NCI-H446 treated with DMSO at 0.1 percent for 48 hours (cell line): Measurements from ENCODE around the gene MOV10L1.
"Not testable (repeated sequence)": the region's sequence is repeated elsewhere in the genome, so short reads cannot be mapped to it uniquely, and the experiment has no call there.

Experiments used
- DNase-seq: peaks from one replicate; lab custom pipeline; 2025; lab: John Stamatoyannopoulos, UW

Gene MOV10L1

DNA sequence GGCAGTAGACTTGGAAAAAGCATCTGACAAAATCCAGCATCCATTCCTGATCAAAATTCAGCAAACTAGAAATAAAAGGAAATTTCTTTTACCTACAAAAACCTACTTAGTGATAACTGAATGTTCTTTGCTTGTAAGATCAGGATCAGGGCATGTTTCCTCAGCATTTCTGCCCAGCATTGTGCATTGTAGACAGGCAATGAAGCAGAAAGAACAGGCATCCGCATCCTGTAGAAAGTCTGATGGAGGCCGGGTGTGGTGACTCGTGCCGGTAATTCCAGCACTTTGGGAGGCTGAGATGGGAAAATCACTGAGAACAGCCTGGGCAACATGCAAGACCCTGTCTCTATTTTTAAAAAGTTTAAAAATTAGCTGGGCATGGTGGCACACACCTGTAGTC, 48.2 kb downstream of the MOV10L1 start:
- no peak for DNase-seq

DNA sequence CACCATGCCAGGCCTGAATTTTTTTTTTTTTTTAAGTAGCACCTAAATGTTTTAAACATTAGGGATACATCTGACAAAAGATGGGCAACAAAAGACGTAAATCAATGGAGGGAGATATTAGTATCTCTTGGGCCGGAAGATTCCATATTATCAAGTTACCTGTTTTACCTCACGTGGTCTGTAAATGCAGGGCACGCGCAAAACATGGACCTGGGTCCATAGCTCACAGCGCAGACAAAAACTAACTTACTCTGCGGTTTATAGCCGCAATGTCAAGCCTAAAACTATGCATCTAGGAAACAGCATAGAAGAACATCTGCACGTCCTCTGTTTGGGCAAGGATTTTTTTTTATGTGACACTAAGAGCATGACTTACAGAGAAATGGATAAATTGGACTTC, 49.2 kb downstream of the MOV10L1 start:
- no peak for DNase-seq

DNA sequence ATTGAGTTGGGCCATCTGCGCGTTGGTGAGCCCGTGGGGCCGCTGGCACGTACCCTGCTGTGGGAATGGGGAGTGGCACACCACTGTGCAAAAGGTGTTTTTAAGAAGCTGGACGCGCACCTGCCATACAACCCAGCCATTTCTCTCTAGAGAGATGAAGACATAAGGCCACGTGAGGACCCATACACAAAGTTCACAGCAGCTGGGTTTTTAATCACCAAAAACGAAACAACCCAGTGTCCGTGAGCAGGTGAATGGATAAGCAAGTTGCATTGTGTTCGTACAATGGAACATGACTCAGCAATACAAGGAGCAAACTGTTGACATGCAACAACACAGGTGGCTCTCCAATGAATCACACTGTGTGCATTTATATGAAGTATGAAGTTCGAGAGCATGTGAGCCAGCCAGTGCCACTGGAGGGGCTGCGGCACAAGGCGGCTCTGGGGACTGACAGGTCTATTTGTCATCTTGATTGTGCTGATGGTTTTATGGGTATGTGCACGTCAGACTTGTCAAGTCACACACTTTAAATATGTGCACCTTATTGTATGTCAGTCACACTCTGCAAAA, 50.1 kb downstream of the MOV10L1 start:
- DNase-seq, result no peak

DNA sequence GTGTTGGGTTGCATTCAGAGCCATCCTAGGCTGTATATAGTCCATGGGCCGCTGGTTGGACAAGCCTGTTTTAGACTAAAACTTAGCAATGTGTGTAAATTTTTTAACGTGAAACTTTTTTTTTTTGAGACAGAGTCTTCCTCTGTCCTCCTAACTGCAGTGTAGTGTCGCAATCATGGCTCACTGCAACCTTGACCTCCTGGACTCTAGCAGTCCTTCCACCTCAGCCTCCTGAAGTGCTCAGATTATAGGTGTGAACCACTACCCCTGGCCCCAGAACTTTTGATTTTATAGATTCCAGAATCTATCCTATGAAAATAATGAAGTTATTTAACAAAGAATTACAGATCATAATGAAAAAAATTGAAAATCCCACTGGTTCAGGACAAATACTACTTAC, 50.8 kb downstream of the MOV10L1 start:
- no peak for DNase-seq

DNA sequence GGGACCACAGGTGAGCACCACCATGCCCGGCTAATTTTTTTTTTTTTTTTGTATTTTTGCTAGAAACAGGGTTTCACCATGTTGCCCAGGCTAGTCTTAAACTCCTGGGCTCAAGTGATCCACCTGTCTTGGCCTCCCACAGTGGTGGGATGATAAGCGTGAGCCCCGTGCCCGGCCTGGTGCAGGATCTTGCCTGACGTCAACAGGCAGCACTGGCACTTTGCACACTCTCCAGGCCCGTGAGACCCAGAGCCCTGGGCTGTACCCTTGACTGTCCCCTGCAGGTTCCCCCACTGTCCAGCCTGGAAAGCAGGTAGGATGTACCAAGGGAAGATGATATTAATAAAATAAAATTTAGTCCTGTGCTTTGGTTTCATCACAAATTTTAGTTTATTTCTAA, 51.7 kb downstream of the MOV10L1 start:
- no peak for DNase-seq

DNA sequence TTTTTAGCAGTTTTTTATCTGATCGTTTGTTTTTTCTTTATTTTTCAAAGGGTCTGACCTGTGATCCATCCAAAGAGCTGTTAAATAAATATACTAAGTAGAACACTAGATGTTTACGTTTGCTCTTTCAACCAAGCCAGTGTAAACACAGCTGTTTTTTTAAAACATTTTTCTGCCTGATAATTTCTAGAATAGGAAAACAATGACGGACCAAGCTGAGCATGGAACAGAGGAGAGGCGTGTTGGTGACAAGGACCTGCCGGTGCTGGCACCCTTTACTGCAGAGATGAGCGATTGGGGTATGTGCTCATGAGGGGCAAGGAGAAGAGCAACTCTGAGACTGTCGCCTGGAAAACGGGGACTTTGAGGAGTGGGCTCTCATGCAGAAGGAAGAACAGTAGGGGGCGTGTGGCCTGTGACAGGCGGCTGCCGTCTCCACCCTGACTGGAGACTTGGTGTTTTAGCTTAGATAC, 52.1 kb downstream of the MOV10L1 start:
- DNase-seq, result no peak

DNA sequence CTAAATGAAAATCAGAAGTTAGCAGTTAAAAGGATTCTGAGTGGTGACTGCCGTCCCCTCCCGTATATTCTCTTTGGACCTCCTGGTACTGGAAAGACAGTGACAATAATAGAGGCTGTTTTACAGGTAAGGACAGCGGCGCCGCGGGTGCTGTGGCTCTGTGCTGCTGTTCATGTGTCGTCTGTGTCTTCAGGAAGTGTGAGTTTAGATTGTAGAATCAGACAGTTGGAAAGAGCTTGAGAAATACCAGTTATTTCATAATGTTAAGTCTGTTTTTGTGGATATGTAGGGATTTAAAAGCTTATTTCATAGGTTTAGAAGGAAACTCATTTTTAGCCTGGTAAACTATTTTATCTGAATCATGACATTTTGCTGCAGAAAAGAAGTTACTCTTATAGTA, 53.3 kb downstream of the MOV10L1 start:
- DNase-seq, result no peak

DNA sequence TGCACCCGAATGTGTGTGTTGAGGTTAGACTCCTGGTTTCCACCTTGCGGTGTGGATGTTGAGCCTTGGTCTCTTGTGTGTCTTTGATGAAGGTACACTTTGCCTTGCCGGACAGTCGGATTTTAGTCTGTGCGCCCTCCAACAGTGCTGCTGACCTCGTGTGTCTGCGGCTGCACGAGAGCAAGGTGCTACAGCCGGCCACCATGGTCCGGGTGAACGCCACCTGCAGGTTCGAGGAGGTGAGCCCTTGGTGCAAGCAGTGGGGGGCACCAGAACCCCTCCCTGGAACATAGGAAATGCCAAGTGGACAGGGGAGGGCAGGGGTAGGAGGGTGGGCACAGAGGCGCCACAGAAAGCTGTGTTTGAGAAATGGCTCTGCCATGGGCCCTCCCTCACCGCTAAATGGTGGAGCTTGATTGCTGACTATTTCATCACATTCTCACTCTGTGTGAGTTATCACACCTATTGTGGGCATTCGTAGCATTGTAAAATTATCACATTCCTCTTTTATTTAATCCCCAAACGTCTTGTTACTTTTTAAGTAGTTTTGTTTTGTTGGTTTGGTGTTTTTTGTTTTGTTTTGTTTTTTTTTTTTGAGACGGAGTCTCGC, 54.3 kb downstream of the MOV10L1 start:
- no peak for DNase-seq

DNA sequence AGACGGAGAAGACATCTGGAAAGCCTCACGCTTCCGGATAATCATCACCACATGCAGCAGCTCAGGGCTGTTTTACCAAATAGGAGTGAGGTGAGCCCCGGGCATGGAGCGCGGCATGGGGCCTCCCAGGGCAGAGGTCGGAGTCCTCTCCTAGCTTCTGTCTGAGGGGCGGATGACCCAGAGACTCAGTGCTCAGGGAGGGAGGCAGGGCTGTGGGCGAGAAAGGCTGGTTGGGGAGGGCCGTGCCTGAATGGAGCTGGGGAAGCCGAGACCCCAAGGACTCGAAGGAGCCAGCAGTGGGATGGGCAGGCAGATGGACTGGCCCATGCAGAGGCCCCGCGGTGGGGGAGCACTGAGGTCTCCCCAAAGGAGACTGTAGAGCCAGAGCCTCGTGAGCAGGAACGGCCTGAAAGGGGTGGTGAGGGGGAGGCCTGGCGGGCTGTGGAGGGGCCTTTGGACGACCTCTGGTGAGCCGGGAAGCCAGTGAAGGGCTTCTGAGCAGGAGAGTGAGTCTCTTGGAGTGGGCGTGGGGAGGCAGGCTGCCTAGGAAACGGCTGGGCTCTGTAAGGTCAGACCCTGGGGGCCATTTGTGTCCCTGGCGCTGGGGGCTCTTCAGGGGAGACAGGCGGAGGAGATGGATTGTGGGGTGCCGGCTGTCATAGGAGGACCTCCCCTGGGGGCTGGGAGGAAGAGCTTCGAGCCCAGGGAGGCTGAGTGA, 56.1 kb downstream of the MOV10L1 start:
- DNase-seq, result no peak

DNA sequence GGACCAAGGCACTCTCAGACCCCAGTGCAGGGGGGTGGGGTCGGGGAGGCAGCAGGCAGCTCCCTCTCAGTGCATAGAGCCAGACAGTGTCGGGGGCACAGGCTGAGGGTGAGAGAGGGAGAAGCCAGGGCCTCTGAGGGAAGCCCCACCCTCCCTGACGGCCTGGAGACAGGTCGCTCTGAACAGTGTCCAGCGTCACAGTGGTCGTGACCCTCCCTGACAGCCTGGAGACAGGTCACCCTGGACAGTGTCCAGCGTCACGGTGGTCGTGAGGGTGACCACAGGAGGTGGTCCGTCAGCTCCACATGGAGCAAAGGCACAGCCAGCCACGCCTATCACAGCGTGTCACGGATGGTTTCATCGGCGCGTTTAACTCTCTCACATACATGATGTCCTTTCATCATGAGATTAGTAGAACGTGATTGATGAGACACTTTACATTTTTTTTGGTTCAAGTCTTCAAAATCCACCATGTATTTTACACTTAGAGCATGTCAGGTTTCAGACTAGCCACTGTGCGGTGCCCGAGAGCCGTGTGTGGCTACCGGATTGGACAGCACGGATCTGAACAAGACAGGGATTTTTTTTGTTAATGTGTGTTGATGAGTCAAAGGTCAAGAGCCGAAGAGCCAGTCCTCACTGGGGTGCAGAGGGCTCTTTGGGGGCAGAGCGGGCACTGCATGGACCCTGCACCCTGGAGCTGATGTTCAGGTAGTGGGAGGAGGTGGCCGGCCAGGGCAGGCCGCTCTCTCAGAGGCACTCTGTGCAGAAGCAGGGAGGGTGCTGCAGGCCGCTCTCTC, 56.8 kb downstream of the MOV10L1 start:
- DNase-seq, result no peak

DNA sequence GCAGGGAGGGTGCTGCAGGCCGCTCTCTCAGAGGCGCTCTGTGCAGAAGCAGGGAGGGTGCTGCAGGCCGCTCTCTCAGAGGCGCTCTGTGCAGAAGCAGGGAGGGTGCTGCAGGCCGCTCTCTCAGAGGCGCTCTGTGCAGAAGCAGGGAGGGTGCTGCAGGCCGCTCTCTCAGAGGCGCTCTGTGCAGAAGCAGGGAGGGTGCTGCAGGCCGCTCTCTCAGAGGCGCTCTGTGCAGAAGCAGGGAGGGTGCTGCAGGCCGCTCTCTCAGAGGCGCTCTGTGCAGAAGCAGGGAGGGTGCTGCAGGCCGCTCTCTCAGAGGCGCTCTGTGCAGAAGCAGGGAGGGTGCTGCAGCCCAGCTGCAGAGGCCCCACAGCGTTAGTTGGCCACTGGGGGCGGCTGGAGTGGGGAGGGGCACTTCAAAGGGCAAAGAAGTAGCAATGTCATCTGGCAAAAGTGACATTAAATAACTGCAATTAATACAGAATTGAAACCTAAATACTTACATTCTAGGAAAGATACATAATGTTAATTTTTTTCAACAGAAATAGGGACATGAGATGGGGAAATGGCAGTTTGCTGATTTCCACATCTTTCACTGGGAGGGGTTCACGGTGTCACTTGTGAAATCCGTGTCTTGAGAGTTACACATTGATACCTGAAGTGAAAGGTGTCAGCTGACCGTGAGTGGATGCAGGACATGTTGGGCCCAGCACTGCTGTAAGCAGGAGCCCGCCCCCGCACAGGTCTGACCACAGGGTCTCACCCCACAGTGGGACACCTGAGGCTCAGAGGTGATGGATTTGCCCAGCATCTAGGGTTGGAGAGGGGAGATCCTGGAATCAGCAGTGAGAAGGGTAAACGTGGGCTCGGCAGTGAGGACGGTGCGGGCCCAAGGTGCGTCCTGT, 57.7 kb downstream of the MOV10L1 start:
- not testable (repeated sequence) for DNase-seq

DNA sequence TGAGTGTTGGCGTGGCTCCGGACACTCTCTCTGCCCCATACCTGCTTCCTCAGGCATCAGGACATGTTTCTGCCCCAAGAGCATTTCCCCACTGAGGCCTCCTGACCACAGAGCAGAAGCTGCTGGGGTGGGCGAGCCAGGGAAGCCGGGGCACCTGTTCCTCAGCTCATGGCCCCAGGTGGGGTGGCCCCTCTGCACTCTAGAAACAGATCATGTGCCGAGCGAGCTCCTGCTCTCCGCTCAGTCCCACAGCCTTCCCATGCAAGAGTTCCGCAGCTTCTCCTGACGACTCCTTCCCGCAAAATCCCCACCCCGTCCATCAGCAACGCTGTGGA, 58.3 kb downstream of the MOV10L1 start:
- no peak for DNase-seq

DNA sequence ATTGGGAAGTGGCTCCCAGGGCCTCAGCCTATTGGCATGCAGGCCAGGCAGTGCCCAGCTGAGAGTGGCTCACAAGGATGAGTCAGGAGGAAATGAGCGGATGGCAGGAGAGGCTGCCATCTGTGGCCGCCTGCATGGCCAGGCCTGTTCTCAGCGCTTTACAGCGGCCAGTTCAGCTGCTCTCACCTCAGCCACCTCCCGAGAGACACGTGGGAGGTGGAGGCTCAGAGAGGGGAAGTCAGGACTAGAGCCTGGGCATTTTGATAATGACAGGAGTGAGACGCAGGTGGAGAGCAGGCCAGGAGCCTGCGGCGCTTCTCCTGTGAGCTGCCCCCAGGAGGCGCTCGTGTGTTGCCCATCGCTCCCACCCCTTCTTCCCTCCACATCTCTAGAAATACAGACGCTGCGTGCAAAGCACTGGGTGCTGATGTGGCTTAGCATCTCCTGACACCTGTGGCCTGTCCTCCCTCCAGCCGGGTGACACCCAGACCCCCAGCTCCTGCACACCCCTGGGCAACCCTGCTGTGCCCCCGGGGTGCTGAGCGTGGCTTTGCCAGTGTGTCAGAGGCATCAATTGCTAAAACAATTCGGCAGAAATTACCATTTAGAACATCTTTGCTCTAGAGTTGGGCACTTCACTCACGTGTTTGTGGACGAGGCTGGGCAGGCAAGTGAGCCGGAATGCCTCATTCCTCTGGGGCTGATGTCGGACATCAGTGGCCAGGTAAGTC, 59.4 kb downstream of the MOV10L1 start:
- peak; percentile 14 for DNase-seq

DNA sequence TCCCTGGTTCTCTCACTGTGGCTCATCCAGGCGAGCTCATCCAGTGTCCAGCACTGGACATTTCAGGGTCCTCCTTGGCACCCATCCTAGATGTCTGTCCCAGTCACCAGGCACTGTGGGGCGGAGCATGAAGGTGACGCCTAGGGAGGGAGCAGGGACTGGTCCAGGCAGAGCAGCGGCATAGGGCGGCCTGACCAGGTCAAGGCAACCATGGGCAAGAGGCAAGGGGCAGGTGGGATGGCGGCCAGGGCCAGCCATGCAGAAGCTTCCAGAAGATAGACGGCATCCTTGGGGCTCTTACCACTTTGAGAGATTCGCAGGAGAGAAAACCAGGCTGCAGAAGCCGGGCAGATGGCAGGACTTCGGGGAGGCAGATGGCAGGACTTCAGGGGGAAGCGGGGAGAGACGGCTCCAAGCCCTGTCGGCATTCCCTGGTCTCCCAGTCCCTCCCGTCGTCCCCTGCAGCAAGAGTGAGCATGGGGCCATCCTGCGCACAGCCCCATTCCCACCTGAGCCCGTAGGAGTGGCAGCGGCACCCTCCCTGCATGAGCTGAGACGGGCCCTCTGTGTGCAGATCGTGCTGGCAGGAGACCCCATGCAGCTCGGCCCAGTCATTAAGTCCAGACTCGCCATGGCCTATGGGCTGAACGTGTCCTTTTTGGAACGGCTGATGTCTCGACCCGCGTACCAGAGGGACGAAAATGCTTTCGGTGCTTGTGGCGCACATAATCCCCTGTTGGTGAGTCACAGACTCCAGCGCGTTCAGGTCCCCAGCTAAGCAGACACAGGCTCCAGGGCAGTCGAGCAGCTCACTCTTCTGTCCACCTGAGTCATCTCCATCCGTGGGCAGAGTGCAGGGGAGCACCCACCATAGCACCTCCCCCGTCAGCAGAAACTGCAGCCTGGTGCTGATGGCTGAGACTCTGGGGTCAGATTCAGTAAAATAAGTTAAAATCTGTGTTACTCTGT, 60.6 kb downstream of the MOV10L1 start:
- DNase-seq, result peak; percentile 2

DNA sequence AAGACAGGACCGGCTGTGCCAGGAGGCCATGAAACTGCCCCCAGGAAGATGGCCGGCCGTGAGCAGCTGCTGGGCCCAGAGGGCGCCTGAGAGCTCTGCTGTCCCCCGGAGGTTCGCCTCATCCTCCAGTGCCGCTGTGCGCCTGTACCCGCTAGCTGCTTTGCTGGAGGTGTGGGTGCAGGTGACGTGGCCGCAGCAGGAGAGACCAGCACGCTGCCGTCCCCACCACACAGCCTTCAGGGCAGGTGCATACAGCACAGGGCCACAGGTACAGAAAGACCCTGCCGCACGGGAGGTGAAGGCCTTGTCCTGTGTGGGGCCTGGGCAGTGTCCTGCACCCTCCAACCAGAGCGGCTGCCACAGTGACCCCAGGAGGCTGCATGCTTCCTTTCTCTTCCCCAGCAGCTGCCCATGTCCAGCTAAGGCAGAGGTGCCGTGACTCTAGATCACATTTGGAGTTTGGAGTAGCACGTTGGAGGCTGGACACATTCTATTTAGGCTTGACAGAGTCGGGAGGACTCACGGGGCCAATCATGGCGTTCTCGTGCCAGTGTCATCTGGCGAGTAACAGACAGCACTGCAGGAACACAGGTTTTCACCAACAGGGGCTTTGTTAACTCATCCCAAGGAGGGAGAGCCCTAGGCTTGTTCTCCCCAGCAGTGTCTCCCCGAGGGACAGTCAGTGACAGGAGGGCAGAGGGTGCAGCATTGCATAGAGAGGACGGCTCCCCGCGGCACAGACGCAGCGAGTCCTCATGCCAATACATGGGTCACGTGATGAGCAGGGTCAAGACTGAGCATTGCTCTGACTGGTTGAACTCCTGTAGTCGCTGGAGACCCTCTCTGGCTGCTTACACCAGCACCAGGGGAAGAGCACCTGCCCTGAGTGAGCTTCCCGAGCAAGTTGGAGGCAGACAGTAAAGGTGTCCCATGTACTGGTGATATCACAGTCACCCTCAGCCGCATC, 62.0 kb downstream of the MOV10L1 start:
- no peak for DNase-seq

DNA sequence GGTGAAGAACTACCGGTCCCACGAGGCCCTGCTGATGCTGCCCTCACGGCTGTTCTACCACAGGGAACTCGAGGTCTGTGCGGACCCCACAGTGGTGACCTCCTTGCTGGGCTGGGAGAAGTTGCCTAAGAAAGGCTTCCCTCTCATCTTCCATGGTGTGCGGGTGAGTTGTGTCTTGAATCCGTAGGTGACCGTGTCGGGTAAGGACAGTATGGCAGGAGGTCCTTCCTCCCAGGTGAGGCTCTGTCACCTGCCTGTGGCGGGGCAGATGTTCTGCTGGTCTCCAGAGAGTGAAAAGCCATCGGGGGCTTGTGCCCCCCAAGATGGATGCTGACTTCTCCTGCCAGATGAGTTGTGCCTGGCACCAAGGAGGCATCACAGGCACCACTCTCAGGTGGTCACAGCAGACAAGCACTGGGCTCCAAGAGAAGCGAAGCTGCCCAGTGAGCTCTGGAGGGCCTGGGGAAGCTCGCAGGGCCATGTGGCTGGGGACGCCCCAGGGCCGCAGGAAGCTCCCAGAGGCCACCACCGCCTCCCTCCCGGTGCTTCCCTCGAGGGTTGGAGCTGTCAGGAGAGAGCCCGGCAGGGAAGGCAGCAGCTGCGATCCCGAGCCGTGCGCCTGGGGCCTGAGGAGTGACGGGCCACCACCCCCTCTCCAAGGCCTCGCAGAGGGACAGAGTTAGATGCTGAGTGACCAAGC, 63.4 kb downstream of the MOV10L1 start:
- DNase-seq, result no peak

DNA sequence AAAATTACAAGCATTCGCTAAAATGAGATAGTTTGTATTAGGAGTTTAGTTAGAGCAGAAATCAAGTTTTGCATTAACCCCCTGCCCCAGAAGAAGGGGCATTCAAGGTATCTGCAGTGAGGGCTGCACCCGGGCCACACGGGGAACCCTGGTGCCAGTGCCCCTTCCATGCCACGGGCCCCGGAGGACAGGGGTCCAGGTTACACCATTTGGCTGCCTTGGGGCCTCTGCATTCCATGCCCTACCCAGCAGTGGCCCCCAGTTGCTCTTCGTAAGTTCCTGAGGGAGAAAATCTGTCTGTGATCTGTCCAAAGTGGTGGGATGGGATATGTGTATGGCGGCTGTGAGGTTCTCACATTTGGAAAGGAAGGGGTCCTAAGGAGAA, 63.9 kb downstream of the MOV10L1 start:
- DNase-seq, result no peak
